ENCODE data around the gene SDHD. TPM values are rescaled to one million over a fixed set of nuclear protein-coding genes. Genes with fewer than 3 reads are reported as not detected.

Gene SDHD
- total RNA-seq, result 75.4 and 76.0 TPM in 2 replicates

DNA sequence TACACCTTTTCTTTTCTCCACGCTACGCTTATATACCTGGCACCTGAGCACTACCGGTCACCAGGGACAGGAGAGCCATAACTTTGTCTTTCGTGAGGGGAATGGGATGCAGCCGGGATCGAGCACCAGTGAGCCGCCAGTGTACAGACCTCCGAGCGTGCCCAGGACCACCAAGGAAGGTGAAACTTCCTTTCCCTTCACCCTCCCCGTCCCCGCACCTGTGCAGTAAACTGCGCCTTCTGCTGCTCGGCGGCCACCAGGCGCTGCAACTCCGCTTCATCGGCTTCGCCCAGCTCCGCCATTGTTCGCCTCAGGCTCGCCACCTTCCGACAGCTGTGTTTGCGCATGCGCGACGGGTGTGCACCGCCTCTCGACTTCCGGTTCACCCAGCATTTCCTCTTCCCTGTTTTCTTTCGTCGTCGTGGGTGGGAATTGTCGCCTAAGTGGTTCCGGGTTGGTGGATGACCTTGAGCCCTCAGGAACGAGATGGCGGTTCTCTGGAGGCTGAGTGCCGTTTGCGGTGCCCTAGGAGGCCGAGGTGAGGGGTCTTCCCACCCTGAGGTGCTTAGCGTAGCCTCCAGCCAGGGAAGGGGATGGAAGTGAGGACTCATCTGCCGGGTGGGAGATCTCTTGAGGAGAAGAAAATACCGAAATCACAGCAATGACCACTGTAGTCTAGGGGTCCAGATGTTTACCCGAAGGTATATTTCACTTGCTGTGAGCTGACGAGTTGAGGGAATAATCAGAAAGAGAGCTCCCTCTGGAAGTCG lies at the start of gene SDHD, which contains the start of gene TIMM8B:
Gene SDHD, plus strand, starts transcription at position 452 of the 770 bp plus-strand sequence. Its CDS starts 35 bp downstream, at position 487.
Gene TIMM8B, minus strand, starts transcription at position 335 of the 770 bp plus-strand sequence. Its CDS starts 33 bp downstream, at position 302.

DNA sequence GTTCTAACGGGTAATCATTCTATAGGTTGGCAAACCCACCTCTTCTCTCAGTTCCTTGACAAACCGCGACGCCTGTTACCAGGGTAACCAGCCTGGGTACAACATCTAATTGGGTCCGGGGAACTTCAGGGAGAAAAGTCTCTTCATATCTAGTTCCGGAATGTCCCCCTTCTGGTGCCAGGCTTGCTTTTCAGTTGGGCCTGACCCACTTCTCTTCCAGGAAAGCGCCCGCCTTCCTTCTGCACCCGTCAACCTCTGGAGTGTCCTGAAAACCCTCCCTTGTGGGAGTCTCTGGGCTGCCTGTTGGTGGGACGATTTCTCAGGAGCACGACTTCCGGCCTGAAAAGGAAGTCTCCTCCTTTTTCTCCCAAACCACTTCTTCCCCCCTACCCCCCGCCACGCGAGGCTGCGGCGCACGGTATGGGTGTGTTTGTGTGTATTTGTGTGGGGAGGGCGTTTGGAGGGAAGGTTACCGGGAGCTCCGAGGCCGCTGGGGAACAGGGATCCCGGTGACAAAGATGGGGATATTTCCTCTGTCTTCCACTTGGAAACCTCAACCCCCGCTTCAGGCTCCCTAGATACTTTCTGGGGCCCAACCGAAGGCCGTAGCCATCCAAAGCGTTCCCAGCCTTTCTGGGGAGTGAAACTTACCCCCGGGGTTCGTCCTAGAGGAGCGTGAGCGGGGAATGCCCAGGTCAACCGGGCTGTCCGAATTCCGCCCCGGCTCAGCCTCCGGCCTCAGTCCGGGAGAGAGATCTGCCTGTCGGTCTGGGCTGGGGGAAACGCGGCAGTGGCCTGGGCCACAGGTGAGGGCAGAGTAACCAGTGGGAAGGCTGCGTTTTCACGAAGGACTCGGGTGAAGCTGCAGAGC lies 12.5 kb upstream of the SDHD start, which contains the start of the genes NKAPD1 and PIH1D2:
Gene NKAPD1, plus strand, starts transcription at position 359 of the 871 bp plus-strand sequence. CDS start 1,276 bp downstream, outside the sequence.
Gene PIH1D2, minus strand, starts transcription at position 77 of the 871 bp plus-strand sequence. CDS start 843 bp downstream, outside the sequence.

Other genes with a start within 250 kb of the SDHD start
- 30.6 and 66.7 TPM in 2 replicates for gene ALG9, start 215.3 kb upstream of the SDHD start, total RNA-seq
- gene FDXACB1, start 207.7 kb upstream of the SDHD start, total RNA-seq, result 2.2 and 3.1 TPM in 2 replicates
- gene CFAP68, start 207.3 kb upstream of the SDHD start, total RNA-seq, result 8.2 and 37.3 TPM in 2 replicates
- gene CRYAB, start 175.1 kb upstream of the SDHD start, total RNA-seq, result 19.2 and 33.7 TPM in 2 replicates
- 0.87 TPM in 1 of 2 replicates, not detected in the other for gene HSPB2, start 174.1 kb upstream of the SDHD start, total RNA-seq
- gene C11orf52, start 168.0 kb upstream of the SDHD start, total RNA-seq, result 2.7 and 8.1 TPM in 2 replicates
- 14.9 and 19.5 TPM in 2 replicates for gene DIXDC1, start 149.5 kb upstream of the SDHD start, total RNA-seq
- gene DLAT, start 61.5 kb upstream of the SDHD start, total RNA-seq, result 18.1 and 24.6 TPM in 2 replicates
- gene PIH1D2, start 12.9 kb upstream of the SDHD start, total RNA-seq, result 1.7 and 4.3 TPM in 2 replicates
- 28.7 and 31.8 TPM in 2 replicates for gene NKAPD1, start 12.6 kb upstream of the SDHD start, total RNA-seq
- gene TIMM8B, start 117 bp upstream of the SDHD start, total RNA-seq, result 30.7 and 37.7 TPM in 2 replicates
- 1.1 and 1.6 TPM in 2 replicates for gene IL18, start 77.2 kb downstream of the SDHD start, total RNA-seq
- gene TEX12, start 80.5 kb downstream of the SDHD start, total RNA-seq, result 0.11 TPM in 1 of 2 replicates, not detected in the other
- 0.43 and 1.2 TPM in 2 replicates for gene BCO2, start 88.6 kb downstream of the SDHD start, total RNA-seq
- gene PTS, start 139.6 kb downstream of the SDHD start, total RNA-seq, result 20.8 and 35.9 TPM in 2 replicates
- not detected in 2 replicates for gene PLET1, start 174.0 kb downstream of the SDHD start, total RNA-seq